BE2C (cell line): ENCODE measurements around the gene MPPED1.

Experiments used
- DNase-seq: peaks from one replicate; pipeline ENCODE4 v3.0.0-alpha.2; 2020
- H3K27me3 ChIP-seq: fragments of 250-450 bp; sonication (Bioruptor Pico); 2 replicates; pipeline ENCODE4 v1.5.1; 2020; ENCODE audit warnings: mild to moderate bottlenecking
- H3K36me3 ChIP-seq: fragments of 250-450 bp; sonication (Bioruptor Pico); 2 replicates; pipeline ENCODE4 v1.5.1; 2020; ENCODE audit warnings: mild to moderate bottlenecking
- H3K4me1 ChIP-seq: fragments of 250-450 bp; sonication (Bioruptor Pico); 2 replicates; pipeline ENCODE4 v1.5.1; 2020
- H3K4me3 ChIP-seq: 2 replicates; pipeline ENCODE4 v1.5.1; 2011; ENCODE audit warnings: low read depth, low read length
- H3K9me3 ChIP-seq: fragments of 250-450 bp; sonication (Bioruptor Pico); 2 replicates; pipeline ENCODE4 v1.5.1; 2020
- TF ChIP-seq, protein P1 (sequence below): IDR thresholded peaks from 2 replicates; pipeline ENCODE4 v1.5.1; 2012; ENCODE audit warnings: mild to moderate bottlenecking, low read depth, low read length

The MPPED1 gene

GRCh38 chr22:43541022-43541421 is 129.2 kb downstream of the MPPED1 start:
- Histone ChIP-seq H3K27me3 (no peaks in the 10 kb centered on the region), H3K4me1 (no peaks in the 10 kb centered on the region), H3K36me3 (no peaks in the 10 kb centered on the region), H3K9me3 (no peaks in the 10 kb centered on the region), H3K4me3 (no peak overlapping the region)
- DNase-seq = no peak
- TF ChIP-seq, protein P1, sequence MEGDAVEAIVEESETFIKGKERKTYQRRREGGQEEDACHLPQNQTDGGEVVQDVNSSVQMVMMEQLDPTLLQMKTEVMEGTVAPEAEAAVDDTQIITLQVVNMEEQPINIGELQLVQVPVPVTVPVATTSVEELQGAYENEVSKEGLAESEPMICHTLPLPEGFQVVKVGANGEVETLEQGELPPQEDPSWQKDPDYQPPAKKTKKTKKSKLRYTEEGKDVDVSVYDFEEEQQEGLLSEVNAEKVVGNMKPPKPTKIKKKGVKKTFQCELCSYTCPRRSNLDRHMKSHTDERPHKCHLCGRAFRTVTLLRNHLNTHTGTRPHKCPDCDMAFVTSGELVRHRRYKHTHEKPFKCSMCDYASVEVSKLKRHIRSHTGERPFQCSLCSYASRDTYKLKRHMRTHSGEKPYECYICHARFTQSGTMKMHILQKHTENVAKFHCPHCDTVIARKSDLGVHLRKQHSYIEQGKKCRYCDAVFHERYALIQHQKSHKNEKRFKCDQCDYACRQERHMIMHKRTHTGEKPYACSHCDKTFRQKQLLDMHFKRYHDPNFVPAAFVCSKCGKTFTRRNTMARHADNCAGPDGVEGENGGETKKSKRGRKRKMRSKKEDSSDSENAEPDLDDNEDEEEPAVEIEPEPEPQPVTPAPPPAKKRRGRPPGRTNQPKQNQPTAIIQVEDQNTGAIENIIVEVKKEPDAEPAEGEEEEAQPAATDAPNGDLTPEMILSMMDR = no peak

- no peaks in the 10 kb centered on the region for H3K4me1 ChIP-seq
- no peak for DNase-seq
Measured at GRCh38 chr22:43541462-43542407, 129.9 kb downstream of the MPPED1 start.

DNA sequence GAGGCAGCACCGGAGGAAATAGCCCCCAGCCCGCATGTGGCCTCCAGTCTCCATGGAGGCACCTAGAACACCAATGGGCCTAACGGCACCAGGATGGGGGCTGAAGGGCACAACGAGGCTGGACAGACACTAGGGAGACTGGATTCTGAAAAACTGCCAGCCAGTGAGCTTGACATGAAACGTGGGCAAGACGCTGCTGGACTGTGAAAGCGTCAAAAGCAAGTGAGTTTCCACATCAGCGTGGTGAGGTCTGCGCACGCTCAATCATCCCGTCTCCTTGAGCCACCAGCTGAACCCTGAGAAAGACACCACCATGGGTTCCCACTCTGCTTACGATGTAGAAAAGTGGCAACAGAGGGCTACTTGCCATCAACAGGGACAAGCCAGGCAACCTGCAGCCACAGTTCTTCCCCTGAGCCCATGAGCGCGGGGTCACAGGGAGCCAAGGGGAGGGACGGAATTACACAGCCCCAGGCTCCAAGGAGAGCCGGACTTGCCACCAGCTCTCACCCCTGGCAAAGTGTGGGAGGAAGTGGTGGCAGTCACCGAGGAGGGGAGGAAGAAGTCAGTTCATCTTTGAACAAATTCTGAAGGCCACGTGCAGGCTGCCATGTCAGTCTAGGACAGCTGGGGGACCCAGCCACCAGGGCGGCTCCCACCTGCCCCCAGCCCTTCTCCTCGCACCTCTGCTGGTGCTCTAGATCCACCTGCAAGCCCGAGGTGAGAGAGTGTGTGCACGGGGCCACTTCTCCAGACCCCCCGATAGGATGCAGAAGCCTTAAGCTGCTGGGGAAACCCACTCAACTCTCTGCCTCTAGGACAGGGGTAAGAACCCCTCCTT is 131.1 kb downstream of the MPPED1 start:
- H3K27me3 ChIP-seq = no peaks in the 10 kb centered on the region
- DNase-seq = no peak

More at GRCh38 chr22:43541462-43542407, 129.9 kb downstream of the MPPED1 start:
- H3K27me3 ChIP-seq = no peaks in the 10 kb centered on the region
- TF ChIP-seq, protein P1 = no peak
- H3K4me3 ChIP-seq = no peak overlapping the region
- H3K9me3 ChIP-seq = no peaks in the 10 kb centered on the region
- H3K36me3 ChIP-seq = no peaks in the 10 kb centered on the region

GRCh38 chr22:43543522-43544288 is 131.9 kb downstream of the MPPED1 start:
- Histone ChIP-seq H3K36me3 (no peaks in the 10 kb centered on the region), H3K27me3 (no peaks in the 10 kb centered on the region), H3K4me1 (no peaks in the 10 kb centered on the region), H3K4me3 (no peak overlapping the region), H3K9me3 (no peaks in the 10 kb centered on the region)
- TF ChIP-seq, protein P1 = no peak
- DNase-seq = no peak

More for the DNA sequence above, 131.1 kb downstream of the MPPED1 start:
- Histone ChIP-seq H3K4me1 (no peaks in the 10 kb centered on the region), H3K36me3 (no peaks in the 10 kb centered on the region), H3K4me3 (no peak overlapping the region), H3K9me3 (no peaks in the 10 kb centered on the region)
- TF ChIP-seq, protein P1 = no peak

DNA sequence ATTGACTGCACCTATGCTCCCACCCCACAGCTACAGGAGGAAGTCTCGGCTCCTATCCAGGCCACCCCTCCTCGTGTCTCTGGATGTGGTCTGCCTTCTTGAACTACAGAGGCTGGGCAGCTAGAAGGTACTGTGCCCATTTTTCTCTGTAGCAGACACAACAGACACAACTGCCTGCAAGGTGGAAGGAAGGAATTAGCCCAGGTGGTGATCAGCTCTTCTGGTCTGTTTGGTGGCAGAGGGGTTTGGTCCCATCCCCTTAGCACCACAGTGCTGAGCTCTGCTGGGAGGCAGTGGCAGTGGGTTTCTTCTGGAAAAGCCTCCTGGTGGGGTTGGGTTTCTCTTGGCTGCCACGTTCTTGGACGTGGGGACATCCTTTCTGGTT is 132.5 kb downstream of the MPPED1 start:
- Histone ChIP-seq H3K27me3 (no peaks in the 10 kb centered on the region), H3K36me3 (no peaks in the 10 kb centered on the region), H3K9me3 (no peaks in the 10 kb centered on the region), H3K4me1 (no peaks in the 10 kb centered on the region), H3K4me3 (no peak overlapping the region)
- TF ChIP-seq, protein P1 = no peak
- no peak for DNase-seq
